GM12872 (cell line): ENCODE data around the gene CCDC61.

ENCODE experiments used
- TF ChIP-seq, protein P1 (sequence below): IDR thresholded peaks from 3 replicates; pipeline ENCODE4 v1.5.1; 2011; ENCODE audit warnings: low read depth, mild to moderate bottlenecking, low read length, moderate library complexity; ENCODE audit not compliant: insufficient read depth

CCDC61 gene

DNA sequence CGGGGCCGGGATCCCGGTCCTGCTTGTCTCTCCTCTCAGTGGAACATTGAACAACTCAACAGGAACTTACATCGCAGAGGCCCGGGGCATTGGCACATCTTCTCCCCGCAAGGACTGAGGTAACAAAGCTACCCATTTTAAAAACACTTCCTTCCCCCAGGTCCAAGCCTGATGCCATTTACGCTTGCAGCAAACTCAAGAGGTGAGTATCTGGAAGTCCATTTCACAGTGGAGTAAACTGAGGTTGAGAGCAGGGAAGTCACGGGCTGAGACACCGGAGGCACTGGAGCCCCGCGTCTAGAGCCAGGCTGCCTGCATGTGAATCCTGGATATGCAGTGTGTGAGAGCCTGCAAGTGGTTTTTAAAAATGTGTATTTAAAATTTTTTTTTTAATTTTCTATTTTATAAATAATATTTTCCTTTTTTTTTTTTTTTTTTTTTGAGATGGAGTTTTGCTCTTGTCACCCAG lies 28.1 kb downstream of the CCDC61 start:
- TF ChIP-seq, protein P1, sequence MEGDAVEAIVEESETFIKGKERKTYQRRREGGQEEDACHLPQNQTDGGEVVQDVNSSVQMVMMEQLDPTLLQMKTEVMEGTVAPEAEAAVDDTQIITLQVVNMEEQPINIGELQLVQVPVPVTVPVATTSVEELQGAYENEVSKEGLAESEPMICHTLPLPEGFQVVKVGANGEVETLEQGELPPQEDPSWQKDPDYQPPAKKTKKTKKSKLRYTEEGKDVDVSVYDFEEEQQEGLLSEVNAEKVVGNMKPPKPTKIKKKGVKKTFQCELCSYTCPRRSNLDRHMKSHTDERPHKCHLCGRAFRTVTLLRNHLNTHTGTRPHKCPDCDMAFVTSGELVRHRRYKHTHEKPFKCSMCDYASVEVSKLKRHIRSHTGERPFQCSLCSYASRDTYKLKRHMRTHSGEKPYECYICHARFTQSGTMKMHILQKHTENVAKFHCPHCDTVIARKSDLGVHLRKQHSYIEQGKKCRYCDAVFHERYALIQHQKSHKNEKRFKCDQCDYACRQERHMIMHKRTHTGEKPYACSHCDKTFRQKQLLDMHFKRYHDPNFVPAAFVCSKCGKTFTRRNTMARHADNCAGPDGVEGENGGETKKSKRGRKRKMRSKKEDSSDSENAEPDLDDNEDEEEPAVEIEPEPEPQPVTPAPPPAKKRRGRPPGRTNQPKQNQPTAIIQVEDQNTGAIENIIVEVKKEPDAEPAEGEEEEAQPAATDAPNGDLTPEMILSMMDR = no peak

DNA sequence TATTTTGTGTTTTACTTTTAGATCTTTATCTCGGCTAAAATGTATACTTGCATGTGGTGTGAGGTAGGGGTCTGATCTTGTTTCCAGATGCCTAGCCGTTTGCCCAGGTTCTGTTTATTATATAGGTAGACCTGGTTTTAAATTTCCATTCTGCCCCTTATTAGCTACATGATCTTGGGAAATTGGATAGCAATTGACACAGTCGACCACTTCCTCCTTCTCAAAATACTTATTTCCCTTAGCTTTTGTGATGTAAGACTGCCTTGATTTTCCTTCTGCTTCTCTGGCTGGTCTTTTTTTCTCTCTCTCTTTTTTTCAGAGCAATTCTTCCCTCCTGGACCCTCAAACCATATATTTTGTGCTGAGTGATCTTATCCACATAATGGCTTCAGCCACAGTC lies 30.6 kb downstream of the CCDC61 start:
- TF ChIP-seq, protein P1 = no peak

DNA sequence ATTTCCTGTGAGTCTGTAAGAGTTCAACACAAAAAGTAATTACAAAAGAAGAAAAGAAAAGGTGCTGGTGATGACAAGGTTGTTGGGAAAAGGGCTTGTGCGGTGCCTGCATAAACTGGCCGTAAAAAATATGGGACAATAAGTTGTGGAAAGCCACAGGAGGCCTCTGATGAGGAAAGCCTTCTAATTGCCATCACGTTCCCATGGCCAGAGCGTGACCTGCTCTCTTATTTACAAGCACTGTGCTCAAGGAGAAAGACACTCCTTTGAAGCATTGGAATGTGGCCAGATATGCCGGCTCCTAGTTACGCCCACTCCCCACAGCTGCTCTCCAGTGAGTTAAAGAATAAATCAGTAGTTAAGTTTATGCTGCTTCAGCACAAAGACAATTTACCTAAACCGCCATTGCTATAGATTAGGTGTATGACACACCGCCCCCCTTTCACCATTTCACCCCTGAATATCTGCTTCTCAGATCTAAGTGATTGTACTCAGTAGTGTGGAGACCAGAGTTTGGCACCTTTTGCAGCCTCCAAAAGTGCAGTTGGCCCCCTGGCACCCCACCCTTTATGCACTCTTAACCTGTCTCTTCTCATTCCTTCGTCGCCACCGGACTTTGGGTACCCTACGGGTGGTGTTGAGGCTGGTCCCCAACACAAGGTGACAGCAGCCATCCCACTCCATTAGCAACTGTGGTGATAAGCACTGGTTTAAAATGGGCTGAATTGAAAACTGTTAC lies 35.7 kb downstream of the CCDC61 start:
- TF ChIP-seq, protein P1 = no peak

DNA sequence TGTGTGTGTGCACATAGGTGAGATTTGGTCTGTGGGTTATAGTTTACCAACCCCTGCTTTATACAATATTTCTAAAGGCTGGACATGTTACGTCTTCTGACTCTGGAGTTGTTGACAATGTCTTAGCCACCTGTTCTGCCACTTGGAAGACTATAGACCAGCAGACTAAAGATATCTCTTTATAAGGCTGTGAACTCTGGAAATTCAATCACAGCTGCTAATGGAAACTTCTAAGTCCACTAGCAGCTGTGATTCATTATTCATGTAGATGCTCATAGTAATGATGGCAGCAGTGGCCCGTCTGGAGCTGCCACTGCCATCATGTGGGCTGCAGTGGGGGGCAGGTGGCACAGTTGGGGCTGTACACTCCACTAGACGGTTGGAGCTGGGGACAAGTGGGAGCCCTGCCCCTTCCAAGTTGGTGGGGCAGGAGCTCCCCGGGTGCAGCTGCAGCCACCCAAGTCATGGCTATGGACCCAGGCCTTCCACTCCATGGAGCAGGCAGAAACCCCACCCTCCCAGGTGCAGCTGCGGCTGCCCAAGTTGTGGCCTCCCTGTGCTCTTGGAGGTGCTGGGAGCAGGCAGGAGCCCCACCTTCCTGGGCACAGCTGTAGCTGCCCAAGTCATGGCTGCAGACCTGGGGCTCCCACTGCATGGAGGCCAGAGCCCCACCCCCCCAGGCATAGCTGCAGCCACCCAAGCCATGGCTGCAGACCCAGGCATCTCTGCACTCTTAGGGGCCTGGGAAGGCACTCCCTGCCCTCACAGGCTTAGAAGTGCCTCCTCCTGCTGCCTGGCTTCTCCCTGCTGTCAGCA lies 36.7 kb downstream of the CCDC61 start:
- TF ChIP-seq, protein P1 = no peak

DNA sequence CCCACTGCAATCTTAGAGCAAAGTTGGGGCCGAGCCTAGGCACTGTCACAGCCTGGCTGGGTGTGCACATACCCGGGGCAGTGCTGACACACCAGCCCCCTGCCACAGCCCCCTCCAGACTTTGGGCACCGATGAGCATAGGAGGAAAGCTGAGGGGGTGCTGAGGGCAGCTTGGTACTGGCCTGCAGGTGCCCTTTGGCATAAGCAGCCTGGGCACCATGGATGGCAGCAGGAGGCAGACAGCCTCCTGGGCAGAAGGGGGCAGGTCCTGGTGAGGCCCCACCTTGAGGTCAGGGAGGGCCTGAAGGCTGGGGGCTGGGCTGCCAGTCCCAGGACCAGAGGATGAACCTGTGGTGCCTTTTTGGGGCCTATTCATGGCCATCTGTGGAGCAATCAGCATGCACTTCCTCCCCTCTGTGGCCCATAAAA lies 37.3 kb downstream of the CCDC61 start:
- TF ChIP-seq, protein P1 = no peak

DNA sequence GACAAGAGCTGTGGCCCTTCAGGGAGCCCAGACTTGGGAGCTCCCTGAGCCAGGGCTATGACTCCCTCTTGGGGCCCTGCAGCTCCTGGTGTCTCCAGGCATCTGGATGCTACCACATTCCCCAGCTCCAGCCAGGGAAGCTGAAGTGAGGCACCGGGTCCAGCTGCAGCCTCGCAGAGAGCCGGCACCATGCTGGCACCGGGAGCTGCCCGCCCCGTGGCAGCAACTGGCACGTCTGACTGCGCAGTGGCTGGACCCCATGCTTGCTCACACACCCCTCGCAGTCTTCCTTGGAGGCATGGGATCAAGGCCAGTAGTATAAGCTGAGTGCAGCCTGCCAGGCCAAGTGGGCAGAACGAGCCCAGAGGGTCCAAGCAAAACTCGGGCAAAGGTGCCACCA lies 38.1 kb downstream of the CCDC61 start:
- TF ChIP-seq, protein P1 = no peak

DNA sequence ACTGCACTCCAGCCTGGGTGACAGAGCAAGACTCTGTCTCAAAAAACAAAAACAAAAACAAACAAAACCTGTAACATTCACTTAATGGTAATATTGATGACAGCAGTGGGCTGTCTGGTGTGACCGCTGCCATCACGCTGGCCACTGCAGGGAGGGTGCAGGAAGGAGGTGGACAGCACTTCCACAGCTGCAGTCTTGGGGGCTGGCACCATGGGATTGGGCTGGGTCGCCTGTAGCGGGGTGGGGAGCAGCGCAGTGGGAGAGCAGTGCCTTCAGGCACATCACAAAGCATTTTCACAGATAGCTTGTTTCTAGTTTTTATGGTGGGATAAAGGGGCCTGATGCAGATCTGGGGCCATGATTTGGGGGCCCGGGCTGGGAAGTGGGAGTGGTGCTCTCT lies 40.3 kb downstream of the CCDC61 start:
- TF ChIP-seq, protein P1 = no peak
